ENCODE results near the gene IGFBP5. TPM values are rescaled to one million over a fixed set of nuclear protein-coding genes. Genes with fewer than 3 reads are reported as not detected.

Gene IGFBP5
- polyA plus RNA-seq, 1 of the 3 experiments (the other 2 are of a cell fraction): 323 TPM

- no peaks in the 10 kb centered on the region for H4K20me1 ChIP-seq (ENCODE audit: insufficient read depth)
- H3K9me2 ChIP-seq: no peaks in the 10 kb centered on the region
- H3K4me2 ChIP-seq: no peak overlapping the region
- peaks cover 10 to 42% of the 10 kb centered on the region in 2 experiments for H3K36me3 ChIP-seq (replicated peaks in 1 of 2; ENCODE audit: control insufficient read depth in 1 of 2, insufficient read depth in 2 of 2, low read length in 1 of 2)
- POLR2A ChIA-PET: interaction anchor here (1.0 kb wide), 1 partner anchor 28 kb away, joined by 3 read pairs; no protein-coding TSS in a partner anchor
- H3K27ac ChIP-seq (ENCODE audit: low read depth in 2 of 2, low read length in 1 of 2): no peak overlapping the region
- H3K79me2 ChIP-seq (ENCODE audit: insufficient read depth): peaks cover 2% of the 10 kb centered on the region; the same call in 1 of the 2 replicates
- H3F3A ChIP-seq (replicated peaks; ENCODE audit: insufficient read depth): no peaks in the 10 kb centered on the region
- DNase-seq: no peak
- H3K4me1 ChIP-seq (ENCODE audit: control insufficient read depth in 1 of 2, insufficient read depth in 2 of 2, low read depth in 1 of 2, low read length in 1 of 2): peaks cover 14 to 23% of the 10 kb centered on the region in 2 experiments; a peak in 3 of 4 replicates
- 90% methylated on average over 7 of the region's 18 CpGs for WGBS (ENCODE audit: low lambda C conversion rate)
- H3K4me3 ChIP-seq (ENCODE audit: low read depth in 2 of 2, low read length in 1 of 2): no peak overlapping the region
- no peak overlapping the region for H3K9ac ChIP-seq
- no peak overlapping the region for H2AFZ ChIP-seq (ENCODE audit: low read depth)
- no peak for TF ChIP-seq IRF3 (IDR thresholded peaks at IDR 0.05; ENCODE audit: low read depth, low read length)
- no peak for TF ChIP-seq EZH2phosphoT487 (IDR thresholded peaks at IDR 0.05; ENCODE audit: borderline replicate concordance, low read depth)
- no peak for TF ChIP-seq RCOR1 (IDR thresholded peaks at IDR 0.05; ENCODE audit: low read length)
- no peak for TF ChIP-seq CHD2 (IDR thresholded peaks at IDR 0.05; ENCODE audit: low read length, partially characterized antibody)
- TF ChIP-seq POLR2AphosphoS5 (IDR thresholded peaks at IDR 0.05; ENCODE audit: low read depth, low read length): no peak
- no peak for TF ChIP-seq FOSL2 (IDR thresholded peaks at IDR 0.05; ENCODE audit: borderline replicate concordance, low read depth)
- no peak for TF ChIP-seq RAD21 (IDR thresholded peaks at IDR 0.05; ENCODE audit: low read length)
- no peak for TF ChIP-seq GATA2 (CRISPR knock-in tag; IDR thresholded peaks at IDR 0.05)
- no peak for TF ChIP-seq FOXJ3 (CRISPR knock-in tag; IDR thresholded peaks at IDR 0.05)
- no peaks in the 10 kb centered on the region for H3K9me3 ChIP-seq
- no peaks in the 10 kb centered on the region for H3K27me3 ChIP-seq (ENCODE audit: insufficient read depth)
- CTCF ChIA-PET: interaction anchor here (0.7 to 24.7 kb wide), 12 partner anchors 10 to 1048 kb away, joined by 3 to 614 read pairs (median 16); no protein-coding TSS in a partner anchor
Observed at GRCh38 chr2:216663846-216664245, 31.5 kb downstream of the IGFBP5 start.

- no peak for DNase-seq
- ChIA-PET POLR2A (interaction anchor here (0.9 to 1.0 kb wide), 2 partner anchors 27 to 144 kb away, joined by 3 read pairs; no protein-coding TSS in a partner anchor), CTCF (interaction anchor here (0.9 to 24.7 kb wide), 7 partner anchors 9 to 156 kb away, joined by 3 to 614 read pairs (median 28); no protein-coding TSS in a partner anchor)
- no peak overlapping the region for H2AFZ ChIP-seq (ENCODE audit: low read depth)
- H3K4me1 ChIP-seq (ENCODE audit: control insufficient read depth in 1 of 2, insufficient read depth in 2 of 2, low read depth in 1 of 2, low read length in 1 of 2): peaks cover 14 to 24% of the 10 kb centered on the region in 2 experiments; a peak in 3 of 4 replicates
- peaks cover 15 to 44% of the 10 kb centered on the region in 2 experiments for H3K36me3 ChIP-seq (replicated peaks in 1 of 2; ENCODE audit: control insufficient read depth in 1 of 2, insufficient read depth in 2 of 2, low read length in 1 of 2)
- no peaks in the 10 kb centered on the region for H3F3A ChIP-seq (replicated peaks; ENCODE audit: insufficient read depth)
- 0 out of 2 replicates have a peak, but pooled peaks cover 1% of the 10 kb centered on the region for H4K20me1 ChIP-seq (ENCODE audit: insufficient read depth)
- no peak overlapping the region for H3K4me2 ChIP-seq
- TF ChIP-seq TCF12 (IDR thresholded peaks at IDR 0.05) (no peak), FOSL2 (IDR thresholded peaks at IDR 0.05; ENCODE audit: borderline replicate concordance, low read depth) (no peak), IRF3 (IDR thresholded peaks at IDR 0.05; ENCODE audit: low read depth, low read length) (no peak), TEAD4 (IDR thresholded peaks at IDR 0.05; ENCODE audit: borderline replicate concordance, insufficient read depth) (no peak), USF1 (IDR thresholded peaks at IDR 0.05; ENCODE audit: borderline replicate concordance, low read depth) (no peak), EP300 (IDR thresholded peaks at IDR 0.05; ENCODE audit: borderline replicate concordance in 1 of 2, low read depth in 1 of 2, low read length in 1 of 2) (no peak), ELF1 (IDR thresholded peaks at IDR 0.05) (no peak), SIN3A (IDR thresholded peaks at IDR 0.05; ENCODE audit: borderline replicate concordance, low read depth, low read length) (no peak), FOXM1 (IDR thresholded peaks at IDR 0.05; ENCODE audit: low read depth) (no peak), RCOR1 (IDR thresholded peaks at IDR 0.05; ENCODE audit: low read length) (no peak), JUND (IDR thresholded peaks at IDR 0.05) (no peak), TAF1 (IDR thresholded peaks at IDR 0.05; ENCODE audit: borderline replicate concordance, low read depth, low read length) (no peak), FOXJ3 (CRISPR knock-in tag; IDR thresholded peaks at IDR 0.05) (no peak), YY1 (IDR thresholded peaks at IDR 0.05; ENCODE audit: low read depth) (no peak)
- no peaks in the 10 kb centered on the region for H3K27me3 ChIP-seq (ENCODE audit: insufficient read depth)
- H3K9ac ChIP-seq: no peak overlapping the region
- H3K79me2 ChIP-seq (ENCODE audit: insufficient read depth): peaks cover 8% of the 10 kb centered on the region; the same call in 1 of the 2 replicates
- H3K4me3 ChIP-seq (ENCODE audit: low read depth in 2 of 2, low read length in 1 of 2): no peak overlapping the region
- no peaks in the 10 kb centered on the region for H3K9me3 ChIP-seq
- no peak overlapping the region for H3K27ac ChIP-seq (ENCODE audit: low read depth in 2 of 2, low read length in 1 of 2)
- 100% methylated on average over 1 of the region's 1 CpG for WGBS (ENCODE audit: low lambda C conversion rate)
- no peaks in the 10 kb centered on the region for H3K9me2 ChIP-seq
Observed at GRCh38 chr2:216663106-216663505, 32.2 kb downstream of the IGFBP5 start.
